K562 (cell line): Measurements from ENCODE around the gene FOXR1. TPM values are rescaled to one million over a fixed set of nuclear protein-coding genes. Genes with fewer than 3 reads are reported as not detected.

Source experiments
- ARID3B ChIP-seq: fragments of 250-450 bp; sonication (Bioruptor Pico); IDR thresholded peaks from 2 replicates; pipeline ENCODE4 v1.4.0; 2020; ENCODE audit warnings: borderline replicate concordance
- FOSL1 ChIP-seq: fragments of 200-800 bp; sonication (Bioruptor generic); conservative IDR thresholded peaks from 2 replicates; pipeline ENCODE4 v1.6.1; 2016; ENCODE audit warnings: missing genetic modification characterization, missing compliant biosample characterization
- LCOR ChIP-seq: sonication (generic); formaldehyde crosslinking; IDR thresholded peaks from 2 replicates; pipeline ENCODE4 v1.8.0; 2022; ENCODE audit warnings: mild to moderate bottlenecking, missing genetic modification reagents
- MNT ChIP-seq, 2 experiments: fragments of 450-650 bp; conservative IDR thresholded peaks; 2 replicates each; pipeline ENCODE4 v1.6.1; 2017; ENCODE audit warnings: mild to moderate bottlenecking in 2 of 2, moderate library complexity in 2 of 2
- MYNN ChIP-seq, 2 experiments: sonication (generic); formaldehyde crosslinking in 1 of 2; IDR thresholded peaks; 2 replicates each; pipeline versions ENCODE4 v1.5.0 to v1.6.1; 2016 to 2020; ENCODE audit warnings: antibody characterized with exemption in 1 of 2, missing genetic modification reagents in 1 of 2
- RBM14 ChIP-seq: fragments of 200-400 bp; formaldehyde crosslinking; IDR thresholded peaks from 2 replicates; pipeline ENCODE4 v1.6.1; 2018; ENCODE audit warnings: low read depth, mild to moderate bottlenecking, low read length, moderate library complexity, borderline replicate concordance; ENCODE audit not compliant: insufficient read depth
- RNF2 ChIP-seq: sonication (generic); IDR thresholded peaks from 2 replicates; pipeline ENCODE4 v1.6.1; 2016
- SREBF1 ChIP-seq: fragments of 150-350 bp; IDR thresholded peaks from 2 replicates; pipeline ENCODE4 v1.6.1; 2014; ENCODE audit warnings: antibody characterized with exemption, low read depth, low read length, borderline replicate concordance
- SRF ChIP-seq, 2 experiments: fragments of 250-450, 450-650 bp in 1 of 2; sonication (Bioruptor Pico) in 1 of 2; sonication (generic) in 1 of 2; formaldehyde crosslinking; IDR thresholded peaks; 2 replicates each; pipeline versions ENCODE4 v1.5.0 to v1.5.1; 2020 to 2022; ENCODE audit warnings: mild to moderate bottlenecking in 1 of 2, missing genetic modification reagents in 1 of 2
- TAF15 ChIP-seq: fragments of 200-400 bp; formaldehyde crosslinking; IDR thresholded peaks from 2 replicates; pipeline ENCODE4 v1.6.1; 2017; ENCODE audit warnings: mild to moderate bottlenecking, low read depth, low read length, moderate library complexity
- VEZF1 ChIP-seq: fragments of 200-800 bp; sonication (Bioruptor generic); IDR thresholded peaks from 2 replicates; pipeline ENCODE4 v1.6.1; 2017; ENCODE audit warnings: missing genetic modification characterization, missing compliant biosample characterization
- ZC3H4 ChIP-seq: sonication (generic); formaldehyde crosslinking; IDR thresholded peaks from 2 replicates; pipeline ENCODE4 v1.9.0; 2021; ENCODE audit warnings: missing genetic modification reagents, borderline replicate concordance
- ZNF174 ChIP-seq: fragments of 250-450 bp; sonication (Bioruptor Pico); IDR thresholded peaks from 2 replicates; pipeline ENCODE4 v1.4.0; 2020; ENCODE audit warnings: mild to moderate bottlenecking
- ZNF212 ChIP-seq: fragments of 450-650 bp; formaldehyde crosslinking; IDR thresholded peaks from 2 replicates; pipeline ENCODE4 v1.4.0; 2020; ENCODE audit warnings: mild to moderate bottlenecking
- ZNF253 ChIP-seq: fragments of 250-450 bp; sonication (Bioruptor Pico); conservative IDR thresholded peaks from 2 replicates; pipeline ENCODE4 v1.6.1; 2021; ENCODE audit warnings: mild to moderate bottlenecking
- ZNF589 ChIP-seq: fragments of 200-800 bp; sonication (Bioruptor generic); IDR thresholded peaks from 2 replicates; pipeline ENCODE4 v1.6.1; 2016; ENCODE audit warnings: low read depth, missing genetic modification characterization, missing compliant biosample characterization
- ZNF592 ChIP-seq: fragments of 450-650 bp; IDR thresholded peaks from 2 replicates; pipeline ENCODE4 v1.6.1; 2017; ENCODE audit warnings: antibody characterized with exemption, mild to moderate bottlenecking
- polyA plus RNA-seq, 8 experiments: library from polyadenylated mRNA; depleted of rRNA in 4 of 8; stranded (reverse) in 5 of 8; unstranded in 3 of 8; fragments of >200 nt; fragmentation: Nextera tagmentation in 2 of 8; fragmentation: Illumina TruSeq in 1 of 8; extraction: Ambion mirVana in 2 of 8; extraction: Trizol in 1 of 8; gene quantifications; 2 replicates each; pipeline versions ENCODE4 v1.2.1 to v1.2.3, GENCODE V29; 2011 to 2014; ENCODE audit warnings: inconsistent platforms in 1 of 8, missing spikeins in 1 of 8
- total RNA-seq, 7 experiments: library from RNA; depleted of rRNA in 6 of 7; stranded (reverse); fragments of >200 nt in 6 of 7; fragmentation: Illumina TruSeq in 2 of 7; extraction: Trizol in 2 of 7; gene quantifications; 2 replicates each; pipeline versions ENCODE4 v1.2.1 to v1.2.3, GENCODE V29; 2011 to 2021; ENCODE audit warnings: low replicate concordance in 1 of 7

FOXR1 gene
- total and polyA plus RNA-seq, 9 of the 15 experiments (the other 6 are each of a cell fraction or from before 2014, with no cell fraction given), result not detected

- no peak for TF ChIP-seq ARID3B (CRISPR knock-in tag)
- peak in 1 of 2 experiments; percentile 14; a peak in 1 of 4 replicates for TF ChIP-seq SRF (CRISPR knock-in tag; IDR thresholded peaks at IDR 0.05)
- TF ChIP-seq VEZF1 (CRISPR knock-in tag), result peak; percentile 86
- no peak for TF ChIP-seq ZNF253 (CRISPR knock-in tag)
- no peak for TF ChIP-seq FOSL1 (tag)
- no peak for TF ChIP-seq RBM14
- peak; percentile 99 for TF ChIP-seq LCOR (CRISPR knock-in tag)
- no peak for TF ChIP-seq ZNF589
- peak; percentile 80; the same call in 1 of the 2 replicates for TF ChIP-seq SREBF1
- peak; percentile 88 to 90 for TF ChIP-seq MNT (conservative IDR thresholded peaks at IDR 0.05)
- no peak for TF ChIP-seq ZNF212 (CRISPR knock-in tag)
- TF ChIP-seq RNF2, result 0 out of 2 replicates have a peak, but pooled peaks have one; percentile 16
- TF ChIP-seq TAF15, result no peak
- TF ChIP-seq MYNN (IDR thresholded peaks at IDR 0.05), result 0 out of 2 replicates have a peak, but pooled peaks have one; percentile 36
- no peak for TF ChIP-seq MYNN (CRISPR knock-in tag; IDR thresholded peaks at IDR 0.05)
- no peak for TF ChIP-seq ZNF174
- TF ChIP-seq ZC3H4, result no peak
- peak; percentile 57; the same call in 1 of the 2 replicates for TF ChIP-seq ZNF592
Observed at GRCh38 chr11:119018074-119018938, 46.7 kb downstream of the FOXR1 start, which contains the start of the genes RPS25 and TRAPPC4 (continued).
